GM20431 (cell line): ENCODE results near the gene KLHL2.

Source experiments
- in situ Hi-C: fragments of 300-500 bp; cut with MseI, MboI; formaldehyde crosslinking; loops from one replicate; pipeline ENCODE4 v1.15.0; 2020; ENCODE audit warnings: low sequenced_read_pairs; ENCODE audit not compliant: unreplicated experiment

KLHL2 gene

DNA sequence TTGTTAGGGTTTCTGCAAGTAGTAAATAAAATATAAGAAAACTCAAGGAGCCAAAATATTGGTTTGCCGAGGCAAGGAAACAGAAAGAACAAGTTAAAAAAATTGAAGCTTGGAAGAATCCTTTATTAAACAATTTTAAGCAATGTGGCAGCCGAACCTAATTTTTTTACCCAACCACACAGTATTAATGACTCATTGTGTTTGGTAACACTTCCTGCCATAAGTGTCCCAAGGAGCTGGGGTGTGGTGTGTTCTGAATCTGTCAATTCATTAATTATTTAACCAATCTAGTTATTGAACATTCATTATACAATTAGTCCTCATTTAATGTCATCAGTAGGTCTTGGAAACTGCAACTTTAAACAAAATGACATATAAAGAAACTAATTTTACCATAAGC is 152.1 kb downstream of the KLHL2 start:
- in situ Hi-C loops, result loop anchor here (10.0 kb wide), 1 partner anchor 225 kb away; no protein-coding TSS in a partner anchor

GRCh38 chr4:165360041-165360695 is 152.8 kb downstream of the KLHL2 start:
- in situ Hi-C loops, result no loop called here

GRCh38 chr4:165360985-165361670 is 153.8 kb downstream of the KLHL2 start:
- in situ Hi-C loops, result no loop called here

DNA sequence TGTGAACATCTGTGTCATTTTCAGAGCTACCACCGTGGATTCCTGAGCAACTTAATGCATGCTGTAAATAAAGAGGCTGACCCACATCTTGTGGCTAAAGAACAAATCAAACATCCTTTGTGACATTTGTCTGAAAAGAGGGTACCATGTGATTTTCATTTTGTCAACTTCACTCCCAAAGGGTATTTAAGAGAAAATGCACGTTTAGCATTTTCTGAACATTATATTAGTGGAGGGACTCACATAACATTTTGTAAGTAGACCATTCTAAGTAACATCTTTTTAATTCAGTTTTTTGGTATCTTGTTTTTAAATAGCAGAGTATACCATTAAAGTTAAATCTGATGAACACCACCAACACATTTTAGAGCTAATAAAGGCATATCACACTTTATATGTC is 154.4 kb downstream of the KLHL2 start:
- in situ Hi-C loops, result no loop called here

- in situ Hi-C loops, result no loop called here
Observed at GRCh38 chr4:165364452-165365080, 157.2 kb downstream of the KLHL2 start.

- in situ Hi-C loops, result no loop called here
Observed at GRCh38 chr4:165367040-165367439, 159.7 kb downstream of the KLHL2 start.

GRCh38 chr4:165368114-165368513 is 160.8 kb downstream of the KLHL2 start:
- in situ Hi-C loops, result no loop called here

- in situ Hi-C loops, result no loop called here
Observed at GRCh38 chr4:165368567-165368966, 161.2 kb downstream of the KLHL2 start.

DNA sequence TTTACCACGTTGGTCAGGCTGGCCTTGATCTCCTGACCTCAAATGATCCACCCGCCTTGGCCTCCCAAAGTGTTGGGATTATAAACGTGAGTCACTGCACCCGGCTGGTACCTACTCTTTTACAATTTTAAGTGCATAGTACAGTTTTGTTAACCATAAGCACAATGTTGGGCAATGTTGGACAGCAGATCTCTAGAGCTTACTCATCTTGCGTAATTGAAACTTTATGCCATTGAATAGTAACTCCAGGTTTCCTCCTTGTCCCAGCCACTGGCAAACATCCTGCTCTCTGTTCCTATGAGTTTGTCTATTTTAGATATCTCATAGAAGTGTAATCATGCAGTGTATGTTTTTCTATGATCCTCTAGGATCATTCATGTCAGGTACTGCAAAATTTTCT is 162.2 kb downstream of the KLHL2 start:
- in situ Hi-C loops, result no loop called here

DNA sequence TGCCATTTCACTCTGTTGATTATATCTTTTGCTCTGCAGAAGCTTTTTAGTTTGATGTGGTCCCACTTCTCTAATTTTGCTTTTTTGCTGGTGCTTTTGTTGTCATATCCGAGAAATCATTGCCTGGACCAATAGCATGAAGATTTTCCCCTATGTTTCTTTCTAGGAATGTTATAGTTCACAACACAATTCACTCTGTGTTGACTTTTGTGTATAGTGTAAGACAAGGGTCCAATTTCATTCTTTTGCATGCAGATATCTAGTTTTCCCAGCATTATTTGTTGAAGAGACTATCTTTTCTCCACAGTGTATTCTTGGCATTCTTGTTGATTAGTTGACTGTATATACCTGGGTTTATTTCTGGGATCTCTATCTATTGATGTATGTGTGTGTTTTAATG is 163.2 kb downstream of the KLHL2 start:
- in situ Hi-C loops, result no loop called here
